IMR-90 (cell line): ENCODE measurements around the gene ITPR3. TPM values are rescaled to one million over a fixed set of nuclear protein-coding genes. Genes with fewer than 3 reads are reported as not detected.
A peak's percentile ranks its signal among the peaks of the same experiment; 100 is the strongest.

Experiments
- ATAC-seq: fragments of 200-7000 bp; cut with Tn5 transposase; 2 replicates; pipeline ENCODE4 v1.9.1; 2020; ENCODE audit warnings: low read depth, mild to moderate bottlenecking, moderate library complexity
- BruUV-seq: library from RNA; stranded (reverse); fragments of 400-500 nt; replicated peaks from 2 replicates; lab custom pipeline; 2021; lab: Mats Ljungman, UMichigan
- CTCF ChIA-PET: fragments of 300-600 bp; formaldehyde crosslinking; extraction: SDS; loops from one replicate; lab custom pipeline; 2021; ENCODE audit warnings: antibody characterized with exemption; lab: Yijun Ruan, JAX
- POLR2A ChIA-PET: fragments of 300-600 bp; sonication (Branson Sonifier 250); formaldehyde crosslinking; loops from one replicate; lab custom pipeline; 2022; ENCODE audit warnings: antibody characterized with exemption; ENCODE audit not compliant: unreplicated experiment; lab: Charles Lee
- DNase-seq: peaks from one replicate; pipeline ENCODE4 v3.0.0; 2013
- H2AFZ ChIP-seq: replicated peaks from 2 replicates; pipeline ENCODE3; 2013; ENCODE audit warnings: low read length, mild to moderate bottlenecking; ENCODE audit not compliant: poor library complexity
- H2AK5ac ChIP-seq: 2 replicates; pipeline ENCODE4 v1.6.1; 2013; ENCODE audit warnings: low read depth, low read length, inconsistent platforms
- H2AK9ac ChIP-seq: replicated peaks from 2 replicates; pipeline ENCODE3; 2013; ENCODE audit warnings: mild to moderate bottlenecking, low read depth, low read length, moderate library complexity; ENCODE audit not compliant: poor library complexity
- H2BK120ac ChIP-seq: 2 replicates; pipeline ENCODE4 v1.6.1; 2013; ENCODE audit warnings: low read depth, low read length, inconsistent platforms
- H2BK15ac ChIP-seq: 3 replicates; pipeline ENCODE4 v1.6.1; 2013; ENCODE audit warnings: low read depth, low read length, inconsistent platforms
- H2BK20ac ChIP-seq: 2 replicates; pipeline ENCODE4 v1.6.1; 2013; ENCODE audit warnings: low read depth, mild to moderate bottlenecking, inconsistent platforms, low read length, moderate library complexity
- H2BK5ac ChIP-seq: 2 replicates; pipeline ENCODE4 v1.6.1; 2013; ENCODE audit warnings: mild to moderate bottlenecking, low read depth, low read length, inconsistent platforms; ENCODE audit not compliant: poor library complexity, severe bottlenecking
- H3K14ac ChIP-seq: replicated peaks from 2 replicates; pipeline ENCODE4 v1.6.1; 2013; ENCODE audit warnings: low read depth, low read length, inconsistent platforms
- H3K18ac ChIP-seq: 2 replicates; pipeline ENCODE4 v1.6.1; 2013; ENCODE audit warnings: low read depth, low read length, control low read depth
- H3K23ac ChIP-seq: 2 replicates; pipeline ENCODE4 v1.6.1; 2013; ENCODE audit warnings: low read depth, low read length, inconsistent platforms
- H3K27ac ChIP-seq: 2 replicates; pipeline ENCODE4 v1.5.1; 2013; ENCODE audit warnings: mild to moderate bottlenecking, control low read depth, low read length; ENCODE audit not compliant: insufficient read depth
- H3K27me3 ChIP-seq: 2 replicates; pipeline ENCODE4 v1.6.1; 2013; ENCODE audit warnings: low read length; ENCODE audit not compliant: control insufficient read depth, insufficient read depth
- H3K36me3 ChIP-seq: 2 replicates; pipeline ENCODE4 v1.6.1; 2013; ENCODE audit warnings: low read length, mixed read lengths; ENCODE audit not compliant: control insufficient read depth, insufficient read depth
- H3K4ac ChIP-seq: 2 replicates; pipeline ENCODE4 v1.6.1; 2013; ENCODE audit warnings: low read depth, low read length, inconsistent platforms
- H3K4me1 ChIP-seq: 2 replicates; pipeline ENCODE4 v1.6.1; 2013; ENCODE audit warnings: low read length, mixed read lengths; ENCODE audit not compliant: control insufficient read depth, insufficient read depth
- H3K4me2 ChIP-seq: 2 replicates; pipeline ENCODE4 v1.6.1; 2013; ENCODE audit warnings: low read depth, mild to moderate bottlenecking, control low read depth, low read length, moderate library complexity
- H3K4me3 ChIP-seq: 2 replicates; pipeline ENCODE4 v1.5.1; 2013; ENCODE audit warnings: low read depth, mild to moderate bottlenecking, control low read depth, low read length, moderate library complexity; ENCODE audit not compliant: insufficient read depth
- H3K56ac ChIP-seq: 2 replicates; pipeline ENCODE4 v1.6.1; 2013; ENCODE audit warnings: low read length, inconsistent platforms; ENCODE audit not compliant: insufficient read depth; ENCODE audit errors: extremely low read depth
- H3K79me1 ChIP-seq, 2 experiments: 2 replicates each; pipeline ENCODE4 v1.6.1; 2013; ENCODE audit warnings: low read length in 2 of 2, inconsistent platforms in 1 of 2, low read depth in 1 of 2
- H3K9ac ChIP-seq: 2 replicates; pipeline ENCODE4 v1.6.1; 2013; ENCODE audit warnings: low read depth, low read length, control low read depth
- H3K9me1 ChIP-seq: 2 replicates; pipeline ENCODE4 v1.6.1; 2013; ENCODE audit warnings: low read length, inconsistent platforms; ENCODE audit not compliant: insufficient read depth
- H3K9me3 ChIP-seq: 2 replicates; pipeline ENCODE4 v1.6.1; 2013; ENCODE audit warnings: low read length; ENCODE audit not compliant: control insufficient read depth, insufficient read depth
- H4K20me1 ChIP-seq: 2 replicates; pipeline ENCODE4 v1.6.1; 2013; ENCODE audit warnings: low read length, inconsistent platforms; ENCODE audit not compliant: insufficient read depth
- H4K5ac ChIP-seq: 2 replicates; pipeline ENCODE4 v1.6.1; 2013; ENCODE audit warnings: mild to moderate bottlenecking, low read depth, low read length, control low read depth
- H4K8ac ChIP-seq, 2 experiments: 2 replicates each; pipeline ENCODE4 v1.6.1; 2013; ENCODE audit warnings: low read depth in 2 of 2, low read length in 2 of 2, control low read depth in 1 of 2, inconsistent platforms in 1 of 2
- H4K91ac ChIP-seq: 2 replicates; pipeline ENCODE4 v1.6.1; 2013; ENCODE audit warnings: low read depth, low read length, inconsistent platforms; ENCODE audit not compliant: insufficient read depth
- CEBPB ChIP-seq: IDR thresholded peaks from 2 replicates; pipeline ENCODE4 v1.6.1; 2012; ENCODE audit warnings: low read depth, low read length, improper control_type of control experiment
- CTCF ChIP-seq: conservative IDR thresholded peaks from 2 replicates; pipeline ENCODE4 v1.5.1; 2012; ENCODE audit warnings: mild to moderate bottlenecking, low read depth, low read length, improper control_type of control experiment
- FOS ChIP-seq: fragments of 150-350 bp; IDR thresholded peaks from 2 replicates; pipeline ENCODE4 v1.6.1; 2016; ENCODE audit warnings: low read depth, low read length
- POLR2A ChIP-seq: IDR thresholded peaks from 2 replicates; pipeline ENCODE4 v1.6.1; 2012; ENCODE audit warnings: mild to moderate bottlenecking, low read depth, low read length
- WGBS, 2 experiments: methylation state at CpG; one replicate each; pipeline versions ENCODE4 v1.1.5 to v1.1.7; 2013; ENCODE audit warnings: missing lambda C conversion rate in 2 of 2; ENCODE audit not compliant: insufficient read length in 1 of 2; ENCODE audit errors: extremely low coverage in 2 of 2; 5-methylcytosine and 5-hydroxymethylcytosine counted together
- dilution Hi-C: fragments of 300-500 bp; cut with HindIII; formaldehyde crosslinking; loops from one replicate; pipeline ENCODE4 v1.14.3; 2018; ENCODE audit warnings: low sequenced_read_pairs; ENCODE audit not compliant: unreplicated experiment
- in situ Hi-C: fragments of 300-500 bp; cut with MboI; formaldehyde crosslinking; loops from 3 replicates; pipeline ENCODE4 v1.14.3; 2019; ENCODE audit warnings: low sequenced_read_pairs, inconsistent platforms, mixed read lengths
- intact Hi-C: fragments of 100-400 bp; cut with micrococcal nuclease; formaldehyde crosslinking; loops from 2 replicates; pipeline ENCODE4 v1.10.0; 2022
- polyA plus RNA-seq, 3 experiments: library from polyadenylated mRNA; depleted of rRNA; stranded (reverse); fragments of >200 nt; gene quantifications; 2 replicates each; pipeline ENCODE4 v1.2.3, GENCODE V29; 2012; ENCODE audit warnings: low replicate concordance in 1 of 3
- total RNA-seq: library from RNA; depleted of rRNA; stranded (reverse); fragments of >200 nt; gene quantifications from 2 replicates; pipeline ENCODE4 v1.2.3, GENCODE V29; 2012
- TF ChIP-seq, protein P1 (sequence below): fragments of 150-350 bp; IDR thresholded peaks from 2 replicates; pipeline ENCODE4 v1.6.1; 2016; ENCODE audit warnings: low read depth, mild to moderate bottlenecking, low read length, moderate library complexity, borderline replicate concordance

Gene ITPR3
- total and polyA plus RNA-seq, 2 of the 4 experiments (the other 2 are of a cell fraction), result 1.6 to 3.7 TPM

- H2BK20ac ChIP-seq, result peak overlapping the region; percentile 39; the same call in 1 of the 2 replicates
- peak overlapping the region; percentile 88 for H3K4ac ChIP-seq
- no peak overlapping the region for H2BK5ac ChIP-seq
- H3K27ac ChIP-seq, result no peak overlapping the region; the same call in 1 of the 2 replicates
- H2AFZ ChIP-seq, result peak overlapping the region; percentile 94
- H3K4me3 ChIP-seq, result peak overlapping the region; percentile 83
- intact Hi-C loops (no loop called here), dilution Hi-C loops (no loop called here), in situ Hi-C loops (no loop called here)
- no peaks in the 10 kb centered on the region for H3K9me1 ChIP-seq
- peaks cover 4% of the 10 kb centered on the region; the same call in 1 of the 2 replicates for H3K4me1 ChIP-seq
- ATAC-seq, result peak; percentile 55
- H2AK5ac ChIP-seq, result 0 out of 2 replicates have a peak overlapping the region, but pooled peaks have one; percentile 5
- peak overlapping the region; percentile 86 for H2BK120ac ChIP-seq
- H3K18ac ChIP-seq, result peak overlapping the region; percentile 61; the same call in 1 of the 2 replicates
- peak overlapping the region; percentile 51 for H4K91ac ChIP-seq
- 0% methylated on average over 6 of the region's 29 CpGs; no CpG with 5 or more reads in 1 of the 2 experiments for WGBS, 2 experiments
- H2BK15ac ChIP-seq, result no peak overlapping the region; the same call in 2 of the 3 replicates
- peaks cover 0 to 10% of the 10 kb centered on the region in 2 experiments; a peak in 1 of 4 replicates for H3K79me1 ChIP-seq
- TF ChIP-seq CEBPB (peak; percentile 70), CTCF (no peak), POLR2A (no peak), FOS (no peak)
- TF ChIP-seq, protein P1, sequence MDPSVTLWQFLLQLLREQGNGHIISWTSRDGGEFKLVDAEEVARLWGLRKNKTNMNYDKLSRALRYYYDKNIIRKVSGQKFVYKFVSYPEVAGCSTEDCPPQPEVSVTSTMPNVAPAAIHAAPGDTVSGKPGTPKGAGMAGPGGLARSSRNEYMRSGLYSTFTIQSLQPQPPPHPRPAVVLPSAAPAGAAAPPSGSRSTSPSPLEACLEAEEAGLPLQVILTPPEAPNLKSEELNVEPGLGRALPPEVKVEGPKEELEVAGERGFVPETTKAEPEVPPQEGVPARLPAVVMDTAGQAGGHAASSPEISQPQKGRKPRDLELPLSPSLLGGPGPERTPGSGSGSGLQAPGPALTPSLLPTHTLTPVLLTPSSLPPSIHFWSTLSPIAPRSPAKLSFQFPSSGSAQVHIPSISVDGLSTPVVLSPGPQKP, result no peak
- peak overlapping the region; percentile 85 for H3K14ac ChIP-seq
- DNase-seq, result peak; percentile 27
- no peaks in the 10 kb centered on the region for H3K36me3 ChIP-seq
- peak overlapping the region; percentile 81 for H4K5ac ChIP-seq
- H3K9me3 ChIP-seq, result no peaks in the 10 kb centered on the region
- H3K23ac ChIP-seq, result peak overlapping the region; percentile 90; the same call in 1 of the 2 replicates
- BruUV-seq, result no TSS peak
- peak overlapping the region; percentile 74 for H3K9ac ChIP-seq
- peak overlapping the region; percentile 36 to 92; a peak in 3 of 4 replicates for H4K8ac ChIP-seq
- no peaks in the 10 kb centered on the region for H4K20me1 ChIP-seq
- ChIA-PET CTCF (interaction anchor here (1.0 kb wide), 1 partner anchor 30 kb away, joined by 3 read pairs; no protein-coding TSS in a partner anchor), POLR2A (interaction anchor here (0.7 kb wide), 1 partner anchor 55 kb away, joined by 3 read pairs; no protein-coding TSS in a partner anchor)
- H3K27me3 ChIP-seq, result no peaks in the 10 kb centered on the region; the same call in 1 of the 2 replicates
- peak overlapping the region; percentile 73; the same call in 1 of the 2 replicates for H3K56ac ChIP-seq
- H3K4me2 ChIP-seq, result peak overlapping the region; percentile 80
- peak overlapping the region; percentile 80 for H2AK9ac ChIP-seq
Observed at GRCh38 chr6:33620158-33620855, 815 bp upstream of the ITPR3 start.
